ENCODE measurements around the gene PRIM2.
"Not testable (repeated sequence)": the region's sequence is repeated elsewhere in the genome, so short reads cannot be mapped to it uniquely, and the experiment has no call there.

The PRIM2 gene

GRCh38 chr6:57434944-57435343, 117.5 kb downstream of the PRIM2 start:
- Histone ChIP-seq H3K27ac (ENCODE audit: low read length) (no peak overlapping the region), H3K27me3 (ENCODE audit: control insufficient read depth, insufficient read depth, low read length) (no peaks in the 10 kb centered on the region), H3K9ac (ENCODE audit: low read length) (no peak overlapping the region), H3K4me1 (ENCODE audit: control insufficient read depth, low read depth, low read length) (peaks cover 8% of the 10 kb centered on the region), H3K9me3 (ENCODE audit: control insufficient read depth, low read depth, low read length) (no peaks in the 10 kb centered on the region), H3K36me3 (ENCODE audit: control insufficient read depth, low read depth, low read length) (no peaks in the 10 kb centered on the region), H3K4me3 (ENCODE audit: low read length) (no peak overlapping the region)

DNA sequence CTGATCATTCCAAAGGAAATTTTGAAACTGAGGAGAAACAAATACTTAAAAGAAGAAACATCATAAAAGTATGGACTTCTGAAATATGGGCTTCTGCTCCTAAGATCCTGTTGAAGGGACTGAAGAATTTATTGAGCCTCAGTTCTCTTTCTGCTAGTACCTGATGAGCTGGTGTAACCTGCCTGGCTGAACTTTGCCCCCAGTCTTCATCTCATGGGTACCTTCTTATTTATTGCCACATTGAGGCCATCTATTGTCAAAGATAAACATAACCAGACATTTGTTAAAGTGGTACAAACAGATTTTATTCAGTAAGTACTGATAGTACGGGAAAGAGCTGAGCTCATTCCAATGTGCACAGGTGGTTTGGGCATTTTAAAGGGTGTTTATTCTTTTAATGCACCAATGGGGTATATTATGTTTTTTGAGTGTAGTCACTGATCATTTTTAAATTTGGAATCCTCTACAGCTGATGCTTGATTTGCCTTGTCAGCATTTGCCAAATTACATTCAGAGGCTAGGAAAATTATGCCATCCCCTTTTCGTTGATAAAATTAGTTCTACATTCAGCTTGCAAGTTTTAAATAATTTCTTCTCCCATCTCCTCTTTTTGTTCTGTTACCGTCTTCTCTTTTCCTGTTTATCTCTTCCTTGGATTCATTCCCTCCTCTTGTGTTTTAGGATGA, 118.2 kb downstream of the PRIM2 start:
- Histone ChIP-seq H3K36me3 (ENCODE audit: control insufficient read depth, low read depth, low read length) (no peaks in the 10 kb centered on the region), H3K27me3 (ENCODE audit: control insufficient read depth, insufficient read depth, low read length) (no peaks in the 10 kb centered on the region), H3K4me3 (ENCODE audit: low read length) (no peak overlapping the region), H3K9ac (ENCODE audit: low read length) (no peak overlapping the region), H3K9me3 (ENCODE audit: control insufficient read depth, low read depth, low read length) (no peaks in the 10 kb centered on the region), H3K4me1 (ENCODE audit: control insufficient read depth, low read depth, low read length) (peaks cover 8% of the 10 kb centered on the region), H3K27ac (ENCODE audit: low read length) (no peak overlapping the region)

DNA sequence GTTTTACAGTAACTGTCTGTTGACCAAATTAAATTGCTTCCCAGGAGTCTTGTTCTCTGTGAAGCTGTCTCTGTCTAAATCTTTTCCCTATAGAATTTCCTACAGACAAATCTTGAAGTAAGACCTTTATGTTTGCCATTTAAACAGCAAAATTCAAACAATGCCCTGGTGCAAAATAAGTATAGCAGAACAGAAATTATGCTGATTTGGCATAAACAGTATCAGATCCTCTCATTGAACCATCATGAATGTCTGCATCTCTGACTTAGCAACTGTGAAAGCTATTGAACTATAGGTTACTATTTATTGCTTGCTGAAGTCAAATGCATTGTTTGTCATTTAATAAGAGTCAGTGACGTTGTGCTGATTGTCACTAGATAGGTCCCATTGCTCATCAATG, 123.3 kb downstream of the PRIM2 start:
- H3K36me3 ChIP-seq (ENCODE audit: control insufficient read depth, low read depth, low read length); H3K27ac ChIP-seq (ENCODE audit: low read length); H3K4me3 ChIP-seq (ENCODE audit: low read length): not testable (repeated sequence)

GRCh38 chr6:57442133-57442532, 124.7 kb downstream of the PRIM2 start:
- H3K9me3 ChIP-seq (ENCODE audit: control insufficient read depth, low read depth, low read length); H3K4me3 ChIP-seq (ENCODE audit: low read length); H3K9ac ChIP-seq (ENCODE audit: low read length); H3K36me3 ChIP-seq (ENCODE audit: control insufficient read depth, low read depth, low read length); H3K27me3 ChIP-seq (ENCODE audit: control insufficient read depth, insufficient read depth, low read length); H3K4me1 ChIP-seq (ENCODE audit: control insufficient read depth, low read depth, low read length); H3K27ac ChIP-seq (ENCODE audit: low read length): not testable (repeated sequence)

More for the DNA sequence above, 123.3 kb downstream of the PRIM2 start:
- not testable (repeated sequence) for H3K9me3 ChIP-seq (ENCODE audit: control insufficient read depth, low read depth, low read length); H3K27me3 ChIP-seq (ENCODE audit: control insufficient read depth, insufficient read depth, low read length); H3K4me1 ChIP-seq (ENCODE audit: control insufficient read depth, low read depth, low read length); H3K9ac ChIP-seq (ENCODE audit: low read length)

DNA sequence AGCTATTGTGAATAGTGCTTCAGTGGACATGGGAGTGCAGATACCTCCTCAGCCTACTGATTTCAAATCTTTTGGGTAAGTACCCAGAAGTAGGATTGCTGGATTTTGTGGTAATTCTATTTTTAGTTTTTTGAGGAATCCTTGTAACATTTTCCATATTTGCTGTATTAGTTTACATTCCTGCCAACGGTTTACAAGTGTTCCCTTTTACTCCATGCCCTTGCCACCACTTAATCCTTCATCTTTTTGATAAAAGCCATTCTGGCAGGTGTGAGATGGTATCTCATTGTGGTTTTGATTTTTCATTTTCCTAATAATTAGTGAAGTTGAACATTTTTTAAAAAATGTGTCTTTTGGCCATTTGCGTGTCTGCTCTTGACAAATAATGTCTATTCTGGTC, 125.8 kb downstream of the PRIM2 start:
- not testable (repeated sequence) for H3K36me3 ChIP-seq (ENCODE audit: control insufficient read depth, low read depth, low read length); H3K9me3 ChIP-seq (ENCODE audit: control insufficient read depth, low read depth, low read length); H3K9ac ChIP-seq (ENCODE audit: low read length); H3K4me1 ChIP-seq (ENCODE audit: control insufficient read depth, low read depth, low read length); H3K27ac ChIP-seq (ENCODE audit: low read length); H3K27me3 ChIP-seq (ENCODE audit: control insufficient read depth, insufficient read depth, low read length); H3K4me3 ChIP-seq (ENCODE audit: low read length)

- H3K27ac ChIP-seq (ENCODE audit: low read length), result not testable (repeated sequence)
Measured at GRCh38 chr6:57444787-57445186, 127.4 kb downstream of the PRIM2 start.

GRCh38 chr6:57445379-57445778, 127.9 kb downstream of the PRIM2 start:
- not testable (repeated sequence) for H3K9me3 ChIP-seq (ENCODE audit: control insufficient read depth, low read depth, low read length); H3K4me3 ChIP-seq (ENCODE audit: low read length); H3K9ac ChIP-seq (ENCODE audit: low read length); H3K27me3 ChIP-seq (ENCODE audit: control insufficient read depth, insufficient read depth, low read length); H3K36me3 ChIP-seq (ENCODE audit: control insufficient read depth, low read depth, low read length); H3K27ac ChIP-seq (ENCODE audit: low read length); H3K4me1 ChIP-seq (ENCODE audit: control insufficient read depth, low read depth, low read length)

More at GRCh38 chr6:57444787-57445186, 127.4 kb downstream of the PRIM2 start:
- not testable (repeated sequence) for H3K36me3 ChIP-seq (ENCODE audit: control insufficient read depth, low read depth, low read length); H3K27me3 ChIP-seq (ENCODE audit: control insufficient read depth, insufficient read depth, low read length); H3K4me3 ChIP-seq (ENCODE audit: low read length); H3K9me3 ChIP-seq (ENCODE audit: control insufficient read depth, low read depth, low read length); H3K9ac ChIP-seq (ENCODE audit: low read length); H3K4me1 ChIP-seq (ENCODE audit: control insufficient read depth, low read depth, low read length)

GRCh38 chr6:57445790-57446468, 128.5 kb downstream of the PRIM2 start:
- H3K4me3 ChIP-seq (ENCODE audit: low read length); H3K27me3 ChIP-seq (ENCODE audit: control insufficient read depth, insufficient read depth, low read length); H3K4me1 ChIP-seq (ENCODE audit: control insufficient read depth, low read depth, low read length); H3K9me3 ChIP-seq (ENCODE audit: control insufficient read depth, low read depth, low read length); H3K27ac ChIP-seq (ENCODE audit: low read length); H3K36me3 ChIP-seq (ENCODE audit: control insufficient read depth, low read depth, low read length); H3K9ac ChIP-seq (ENCODE audit: low read length): not testable (repeated sequence)

DNA sequence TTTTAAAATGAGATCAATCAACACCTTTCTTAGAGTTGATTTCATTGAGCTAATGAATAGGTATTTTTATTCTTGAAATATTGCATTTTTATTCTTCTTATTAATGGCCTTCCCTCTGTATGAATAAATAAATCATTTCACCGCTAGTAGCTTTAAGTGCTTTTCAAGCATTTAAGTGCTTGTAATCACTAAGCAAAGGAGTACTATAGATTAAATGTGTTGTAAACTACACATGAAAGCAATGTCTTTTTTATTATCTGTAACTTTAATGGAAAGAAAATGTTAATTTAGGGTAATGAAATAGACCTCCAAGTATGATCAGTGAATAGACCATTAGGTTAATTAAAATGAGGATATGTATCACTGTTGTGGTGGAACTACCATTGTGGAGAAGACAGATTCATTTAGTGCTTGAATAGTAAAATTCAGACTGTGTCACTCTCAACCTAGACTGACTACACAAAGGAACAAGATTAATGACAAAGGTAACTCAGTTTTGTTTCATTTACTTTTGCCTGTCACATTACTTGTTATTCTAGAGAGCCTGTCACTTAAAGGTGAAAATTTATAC, 132.2 kb downstream of the PRIM2 start:
- not testable (repeated sequence) for H3K9ac ChIP-seq (ENCODE audit: low read length); H3K36me3 ChIP-seq (ENCODE audit: control insufficient read depth, low read depth, low read length); H3K27me3 ChIP-seq (ENCODE audit: control insufficient read depth, insufficient read depth, low read length); H3K9me3 ChIP-seq (ENCODE audit: control insufficient read depth, low read depth, low read length); H3K27ac ChIP-seq (ENCODE audit: low read length); H3K4me1 ChIP-seq (ENCODE audit: control insufficient read depth, low read depth, low read length); H3K4me3 ChIP-seq (ENCODE audit: low read length)

- H3K27ac ChIP-seq (ENCODE audit: low read length); H3K9ac ChIP-seq (ENCODE audit: low read length); H3K4me1 ChIP-seq (ENCODE audit: control insufficient read depth, low read depth, low read length); H3K4me3 ChIP-seq (ENCODE audit: low read length); H3K27me3 ChIP-seq (ENCODE audit: control insufficient read depth, insufficient read depth, low read length); H3K36me3 ChIP-seq (ENCODE audit: control insufficient read depth, low read depth, low read length); H3K9me3 ChIP-seq (ENCODE audit: control insufficient read depth, low read depth, low read length): not testable (repeated sequence)
Measured at GRCh38 chr6:57459781-57460180, 142.4 kb downstream of the PRIM2 start.

DNA sequence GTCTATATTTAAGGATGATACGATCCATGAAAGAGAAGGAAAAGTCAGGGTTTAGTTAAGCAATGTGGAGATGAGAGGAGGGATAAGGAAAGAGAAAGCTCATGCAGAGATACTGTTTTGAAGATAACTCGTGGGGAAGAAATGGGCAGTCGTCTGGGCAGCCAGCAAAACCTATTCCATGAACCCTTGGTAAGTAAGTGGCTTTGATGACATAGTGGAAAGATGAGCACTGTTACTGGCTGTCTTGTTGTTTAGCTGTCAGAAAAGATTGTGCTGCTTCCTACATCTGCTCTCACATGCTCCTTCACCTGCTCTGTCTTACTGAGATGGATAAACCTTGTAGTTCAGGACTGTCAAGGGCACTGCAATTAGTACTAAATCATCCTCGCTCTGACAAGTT, 143.6 kb downstream of the PRIM2 start:
- H3K27ac ChIP-seq (ENCODE audit: low read length); H3K36me3 ChIP-seq (ENCODE audit: control insufficient read depth, low read depth, low read length); H3K9me3 ChIP-seq (ENCODE audit: control insufficient read depth, low read depth, low read length); H3K4me3 ChIP-seq (ENCODE audit: low read length); H3K4me1 ChIP-seq (ENCODE audit: control insufficient read depth, low read depth, low read length); H3K9ac ChIP-seq (ENCODE audit: low read length); H3K27me3 ChIP-seq (ENCODE audit: control insufficient read depth, insufficient read depth, low read length): not testable (repeated sequence)

DNA sequence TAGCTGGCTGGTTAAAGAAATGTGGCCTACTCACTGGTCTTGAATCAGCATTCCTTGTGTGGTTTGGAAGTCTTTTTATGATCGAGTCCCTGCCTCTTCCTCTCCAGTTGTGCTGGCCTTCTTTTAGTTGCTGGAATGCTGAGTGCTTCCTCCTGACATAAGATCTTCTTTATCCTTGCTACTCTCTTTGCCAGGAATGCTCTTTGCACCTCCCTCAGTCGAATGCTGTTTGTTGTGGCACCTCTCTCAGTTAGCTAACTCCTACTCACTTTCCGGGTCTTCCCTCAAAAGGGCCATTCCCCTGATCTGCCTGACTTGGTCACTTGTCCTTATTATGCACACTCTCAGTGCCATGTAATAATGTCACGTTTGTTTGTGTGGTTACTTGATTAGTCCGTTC, 146.4 kb downstream of the PRIM2 start:
- H3K9me3 ChIP-seq (ENCODE audit: control insufficient read depth, low read depth, low read length); H3K4me3 ChIP-seq (ENCODE audit: low read length); H3K36me3 ChIP-seq (ENCODE audit: control insufficient read depth, low read depth, low read length); H3K27ac ChIP-seq (ENCODE audit: low read length); H3K4me1 ChIP-seq (ENCODE audit: control insufficient read depth, low read depth, low read length); H3K27me3 ChIP-seq (ENCODE audit: control insufficient read depth, insufficient read depth, low read length); H3K9ac ChIP-seq (ENCODE audit: low read length): not testable (repeated sequence)
